HepG2 (cell line): ENCODE measurements around the gene ETFRF1. TPM values are rescaled to one million over a fixed set of nuclear protein-coding genes. Genes with fewer than 3 reads are reported as not detected.
A peak's percentile ranks its signal among the peaks of the same experiment; 100 is the strongest.

ENCODE experiments used
- CCDC6 ChIP-seq: sonication (generic); formaldehyde crosslinking; IDR thresholded peaks from 2 replicates; pipeline ENCODE4 v1.8.1; 2022; ENCODE audit warnings: mild to moderate bottlenecking, missing genetic modification reagents, moderate library complexity
- FOSL2 ChIP-seq: sonication (generic); formaldehyde crosslinking; IDR thresholded peaks from 2 replicates; pipeline ENCODE4 v1.4.0; 2020; ENCODE audit warnings: missing genetic modification reagents
- IKZF4 ChIP-seq: sonication (generic); formaldehyde crosslinking; IDR thresholded peaks from 2 replicates; pipeline ENCODE4 v1.5.1; 2020; ENCODE audit warnings: borderline replicate concordance, mild to moderate bottlenecking, low read depth, missing genetic modification reagents; ENCODE audit errors: not compliant biosample characterization
- JUND ChIP-seq: sonication (generic); formaldehyde crosslinking; IDR thresholded peaks from 2 replicates; pipeline ENCODE4 v1.8.0; 2022; ENCODE audit warnings: mild to moderate bottlenecking, missing genetic modification reagents
- MED1 ChIP-seq: sonication (generic); formaldehyde crosslinking; IDR thresholded peaks from 2 replicates; pipeline ENCODE4 v1.4.0; 2020; ENCODE audit warnings: missing genetic modification reagents
- POLR2A ChIP-seq, 2 experiments: IDR thresholded peaks; 2 replicates each; pipeline ENCODE4 v1.6.1; 2011; ENCODE audit warnings: low read depth in 2 of 2, low read length in 2 of 2, mild to moderate bottlenecking in 1 of 2, moderate library complexity in 1 of 2; ENCODE audit not compliant: insufficient read depth in 1 of 2
- SIN3A ChIP-seq: IDR thresholded peaks from 2 replicates; pipeline ENCODE4 v1.6.1; 2011; ENCODE audit warnings: low read depth, mild to moderate bottlenecking, control low read depth, low read length, borderline replicate concordance
- SOX13 ChIP-seq, 3 experiments: fragments of 450-650 bp in 1 of 3; sonication (generic) in 1 of 3; formaldehyde crosslinking in 1 of 3; IDR thresholded peaks in 2 of 3; conservative IDR thresholded peaks in 1 of 3; 2 replicates each; pipeline versions ENCODE4 v1.5.0 to v1.6.1; 2016 to 2020; ENCODE audit warnings: antibody characterized with exemption in 1 of 3, mild to moderate bottlenecking in 1 of 3, missing compliant biosample characterization in 1 of 3, missing genetic modification reagents in 1 of 3, moderate library complexity in 1 of 3
- SP5 ChIP-seq: IDR thresholded peaks from 2 replicates; pipeline ENCODE4 v1.6.1; 2016; ENCODE audit warnings: low read depth, borderline replicate concordance
- ZFYVE20 ChIP-seq: sonication (generic); formaldehyde crosslinking; IDR thresholded peaks from 2 replicates; pipeline ENCODE4 v1.8.0; 2023; ENCODE audit warnings: low read depth, mild to moderate bottlenecking, moderate library complexity, missing genetic modification reagents, borderline replicate concordance
- ZMYM3 ChIP-seq: sonication (generic); formaldehyde crosslinking; IDR thresholded peaks from 2 replicates; pipeline ENCODE4 v1.5.1; 2020; ENCODE audit warnings: mild to moderate bottlenecking, missing genetic modification reagents
- ZNF263 ChIP-seq: sonication (generic); formaldehyde crosslinking; IDR thresholded peaks from 2 replicates; pipeline ENCODE4 v1.4.0; 2020; ENCODE audit warnings: missing genetic modification reagents
- ZNF660 ChIP-seq: sonication (generic); formaldehyde crosslinking; IDR thresholded peaks from 2 replicates; pipeline ENCODE4 v1.5.1; 2020; ENCODE audit warnings: mild to moderate bottlenecking, low read depth, missing genetic modification reagents, borderline replicate concordance
- ZNF678 ChIP-seq: sonication (generic); formaldehyde crosslinking; IDR thresholded peaks from 2 replicates; pipeline ENCODE4 v1.4.0; 2020; ENCODE audit warnings: mild to moderate bottlenecking, missing genetic modification reagents
- polyA plus RNA-seq, 8 experiments: library from polyadenylated mRNA; depleted of rRNA in 3 of 8; stranded (reverse) in 7 of 8; unstranded in 1 of 8; fragments of >200 nt; fragmentation: Illumina TruSeq in 4 of 8; extraction: Trizol in 4 of 8; gene quantifications; 2 replicates each; pipeline versions ENCODE4 v1.2.1 to v1.2.3, GENCODE V29; 2011 to 2016; ENCODE audit warnings: low read depth in 4 of 8, missing spikeins in 1 of 8, mixed read lengths in 1 of 8; ENCODE audit not compliant: insufficient read depth in 1 of 8
- total RNA-seq, 5 experiments: library from RNA; depleted of rRNA; stranded (reverse); fragments of >200 nt; fragmentation: Illumina TruSeq; extraction: Trizol; gene quantifications; 2 replicates each; pipeline ENCODE4 v1.2.3, GENCODE V29; 2016; ENCODE audit warnings: low read depth in 1 of 5
- TF ChIP-seq, protein P1 (sequence below): IDR thresholded peaks from 2 replicates; pipeline ENCODE4 v1.6.1; 2018; ENCODE audit warnings: missing genetic modification reagents, mild to moderate bottlenecking, missing compliant biosample characterization
- TF ChIP-seq, protein P2 (sequence below): sonication (generic); formaldehyde crosslinking; IDR thresholded peaks from 2 replicates; pipeline ENCODE4 v1.4.0; 2020; ENCODE audit warnings: mild to moderate bottlenecking, low read depth, missing genetic modification reagents
- TF ChIP-seq, protein P3 (sequence below), 2 experiments: sonication (generic) in 1 of 2; formaldehyde crosslinking in 1 of 2; IDR thresholded peaks; 2 replicates each; pipeline versions ENCODE4 v1.4.0 to v1.6.1; 2018 to 2020; ENCODE audit warnings: missing genetic modification reagents in 2 of 2, borderline replicate concordance in 1 of 2, low read depth in 1 of 2, mild to moderate bottlenecking in 1 of 2, missing biosample characterization in 1 of 2
- TF ChIP-seq, protein P4 (sequence below): sonication (generic); formaldehyde crosslinking; IDR thresholded peaks from 2 replicates; pipeline ENCODE4 v1.8.1; 2022; ENCODE audit warnings: low read depth, mild to moderate bottlenecking, missing genetic modification reagents

ETFRF1 gene
- total and polyA plus RNA-seq, 2 of the 13 experiments (the other 11 are each of a cell fraction or from before 2014, with no cell fraction given) = 6.8 to 7.0 TPM

DNA sequence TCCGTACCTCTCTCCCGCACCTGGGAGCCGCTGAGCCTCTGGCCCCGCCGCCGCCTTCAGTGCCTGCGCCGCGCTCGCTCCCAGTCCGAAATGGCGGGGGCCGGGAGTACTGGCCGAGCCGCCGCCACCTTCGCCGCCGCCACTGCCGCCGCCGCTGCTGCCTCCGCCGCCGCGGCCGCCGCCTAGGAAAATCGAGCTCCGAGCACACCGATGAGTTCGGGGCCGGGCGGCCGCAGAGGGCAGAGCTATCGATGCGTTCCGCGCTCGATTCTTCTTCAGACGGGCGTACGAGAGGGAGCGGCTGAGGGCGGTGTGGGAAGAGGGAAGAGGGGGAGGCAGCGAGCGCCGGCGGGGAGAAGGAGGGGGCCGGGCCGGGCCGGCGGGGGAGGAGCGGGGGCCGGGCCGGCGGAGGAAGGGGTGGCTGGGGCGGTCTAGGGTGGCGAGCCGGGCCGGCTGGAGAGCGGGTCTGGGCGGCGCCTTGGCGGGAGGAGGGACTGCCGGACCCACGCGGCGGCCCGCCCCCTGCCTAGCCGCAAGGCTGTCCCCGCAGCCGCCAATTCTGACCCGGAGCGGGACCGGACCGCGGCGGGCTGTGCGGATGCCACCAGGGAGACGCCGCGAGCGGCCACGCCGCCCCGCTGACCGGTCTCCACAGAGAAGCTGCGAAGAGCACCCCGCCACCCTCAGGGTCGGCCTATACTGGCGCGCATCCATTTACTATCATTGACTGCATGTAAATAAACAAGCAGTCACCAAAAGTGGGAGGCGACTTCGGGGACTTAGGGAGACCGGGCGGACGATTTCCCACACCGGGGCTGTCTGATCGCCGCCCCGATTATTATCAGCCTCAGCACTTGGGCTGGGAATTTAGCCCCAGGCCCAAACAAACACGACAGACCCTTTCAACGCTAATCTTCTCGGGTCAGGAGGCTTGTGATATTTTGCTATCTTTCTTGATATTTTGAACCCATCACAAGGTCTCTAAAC is 56.0 kb downstream of the ETFRF1 start, which contains the start of gene KRAS (continued):
- TF ChIP-seq ZFYVE20 (no peak), ZNF660 (no peak), SP5 (CRISPR knock-in tag) (peak; percentile 56; the same call in 1 of the 2 replicates), JUND (0 out of 2 replicates have a peak, but pooled peaks have one; percentile 20), IKZF4 (peak; percentile 41), CCDC6 (peak; percentile 69; the same call in 1 of the 2 replicates), FOSL2 (CRISPR knock-in tag) (peak; percentile 14; the same call in 1 of the 2 replicates), SIN3A (peak; percentile 61; the same call in 1 of the 2 replicates), ZMYM3 (CRISPR knock-in tag) (peak; percentile 19; the same call in 1 of the 2 replicates), MED1 (CRISPR knock-in tag) (peak; percentile 45; the same call in 1 of the 2 replicates), POLR2A (IDR thresholded peaks at IDR 0.05; ENCODE audit: insufficient read depth in 1 of 2, low read depth in 2 of 2, low read length in 2 of 2) (peak in 1 of 2 experiments; percentile 46; a peak in 3 of 4 replicates), ZNF263 (CRISPR knock-in tag) (0 out of 2 replicates have a peak, but pooled peaks have one; percentile 41), ZNF678 (CRISPR knock-in tag) (0 out of 2 replicates have a peak, but pooled peaks have one; percentile 40), SOX13 (IDR thresholded peaks at IDR 0.05) (no peak), SOX13 (CRISPR knock-in tag; conservative IDR thresholded peaks at IDR 0.05 in 1 of 2, IDR thresholded peaks at IDR 0.05 in 1 of 2) (0 out of 4 replicates have a peak, but pooled peaks of 1 of the 2 experiments have one; percentile 4)
- TF ChIP-seq, protein P1, sequence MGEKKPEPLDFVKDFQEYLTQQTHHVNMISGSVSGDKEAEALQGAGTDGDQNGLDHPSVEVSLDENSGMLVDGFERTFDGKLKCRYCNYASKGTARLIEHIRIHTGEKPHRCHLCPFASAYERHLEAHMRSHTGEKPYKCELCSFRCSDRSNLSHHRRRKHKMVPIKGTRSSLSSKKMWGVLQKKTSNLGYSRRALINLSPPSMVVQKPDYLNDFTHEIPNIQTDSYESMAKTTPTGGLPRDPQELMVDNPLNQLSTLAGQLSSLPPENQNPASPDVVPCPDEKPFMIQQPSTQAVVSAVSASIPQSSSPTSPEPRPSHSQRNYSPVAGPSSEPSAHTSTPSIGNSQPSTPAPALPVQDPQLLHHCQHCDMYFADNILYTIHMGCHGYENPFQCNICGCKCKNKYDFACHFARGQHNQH = peak; percentile 70; the same call in 1 of the 2 replicates
- TF ChIP-seq, protein P2, sequence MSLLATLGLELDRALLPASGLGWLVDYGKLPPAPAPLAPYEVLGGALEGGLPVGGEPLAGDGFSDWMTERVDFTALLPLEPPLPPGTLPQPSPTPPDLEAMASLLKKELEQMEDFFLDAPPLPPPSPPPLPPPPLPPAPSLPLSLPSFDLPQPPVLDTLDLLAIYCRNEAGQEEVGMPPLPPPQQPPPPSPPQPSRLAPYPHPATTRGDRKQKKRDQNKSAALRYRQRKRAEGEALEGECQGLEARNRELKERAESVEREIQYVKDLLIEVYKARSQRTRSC (CRISPR knock-in tag) = 0 out of 2 replicates have a peak, but pooled peaks have one; percentile 21
- TF ChIP-seq, protein P3, sequence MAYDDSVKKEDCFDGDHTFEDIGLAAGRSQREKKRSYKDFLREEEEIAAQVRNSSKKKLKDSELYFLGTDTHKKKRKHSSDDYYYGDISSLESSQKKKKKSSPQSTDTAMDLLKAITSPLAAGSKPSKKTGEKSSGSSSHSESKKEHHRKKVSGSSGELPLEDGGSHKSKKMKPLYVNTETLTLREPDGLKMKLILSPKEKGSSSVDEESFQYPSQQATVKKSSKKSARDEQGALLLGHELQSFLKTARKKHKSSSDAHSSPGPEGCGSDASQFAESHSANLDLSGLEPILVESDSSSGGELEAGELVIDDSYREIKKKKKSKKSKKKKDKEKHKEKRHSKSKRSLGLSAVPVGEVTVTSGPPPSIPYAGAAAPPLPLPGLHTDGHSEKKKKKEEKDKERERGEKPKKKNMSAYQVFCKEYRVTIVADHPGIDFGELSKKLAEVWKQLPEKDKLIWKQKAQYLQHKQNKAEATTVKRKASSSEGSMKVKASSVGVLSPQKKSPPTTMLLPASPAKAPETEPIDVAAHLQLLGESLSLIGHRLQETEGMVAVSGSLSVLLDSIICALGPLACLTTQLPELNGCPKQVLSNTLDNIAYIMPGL (CRISPR knock-in tag; IDR thresholded peaks at IDR 0.05; ENCODE audit: borderline replicate concordance in 1 of 2, low read depth in 1 of 2) = peak in 1 of 2 experiments; percentile 57; a peak in 2 of 4 replicates
- TF ChIP-seq, protein P4, sequence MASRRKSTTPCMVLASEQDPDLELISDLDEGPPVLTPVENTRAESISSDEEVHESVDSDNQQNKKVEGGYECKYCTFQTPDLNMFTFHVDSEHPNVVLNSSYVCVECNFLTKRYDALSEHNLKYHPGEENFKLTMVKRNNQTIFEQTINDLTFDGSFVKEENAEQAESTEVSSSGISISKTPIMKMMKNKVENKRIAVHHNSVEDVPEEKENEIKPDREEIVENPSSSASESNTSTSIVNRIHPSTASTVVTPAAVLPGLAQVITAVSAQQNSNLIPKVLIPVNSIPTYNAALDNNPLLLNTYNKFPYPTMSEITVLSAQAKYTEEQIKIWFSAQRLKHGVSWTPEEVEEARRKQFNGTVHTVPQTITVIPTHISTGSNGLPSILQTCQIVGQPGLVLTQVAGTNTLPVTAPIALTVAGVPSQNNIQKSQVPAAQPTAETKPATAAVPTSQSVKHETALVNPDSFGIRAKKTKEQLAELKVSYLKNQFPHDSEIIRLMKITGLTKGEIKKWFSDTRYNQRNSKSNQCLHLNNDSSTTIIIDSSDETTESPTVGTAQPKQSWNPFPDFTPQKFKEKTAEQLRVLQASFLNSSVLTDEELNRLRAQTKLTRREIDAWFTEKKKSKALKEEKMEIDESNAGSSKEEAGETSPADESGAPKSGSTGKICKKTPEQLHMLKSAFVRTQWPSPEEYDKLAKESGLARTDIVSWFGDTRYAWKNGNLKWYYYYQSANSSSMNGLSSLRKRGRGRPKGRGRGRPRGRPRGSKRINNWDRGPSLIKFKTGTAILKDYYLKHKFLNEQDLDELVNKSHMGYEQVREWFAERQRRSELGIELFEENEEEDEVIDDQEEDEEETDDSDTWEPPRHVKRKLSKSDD = 0 out of 2 replicates have a peak, but pooled peaks have one; percentile 53
